NCI-H524 treated with DMSO at 0.1 percent for 48 hours (cell line): Measurements from ENCODE around the gene PYHIN1.

Experiments
- DNase-seq: peaks from one replicate; lab custom pipeline; 2025; lab: John Stamatoyannopoulos, UW

The PYHIN1 gene

GRCh38 chr1:159014003-159014571 lies 82.7 kb downstream of the PYHIN1 start:
- no peak for DNase-seq

GRCh38 chr1:159014851-159015250 lies 83.5 kb downstream of the PYHIN1 start:
- no peak for DNase-seq

DNA sequence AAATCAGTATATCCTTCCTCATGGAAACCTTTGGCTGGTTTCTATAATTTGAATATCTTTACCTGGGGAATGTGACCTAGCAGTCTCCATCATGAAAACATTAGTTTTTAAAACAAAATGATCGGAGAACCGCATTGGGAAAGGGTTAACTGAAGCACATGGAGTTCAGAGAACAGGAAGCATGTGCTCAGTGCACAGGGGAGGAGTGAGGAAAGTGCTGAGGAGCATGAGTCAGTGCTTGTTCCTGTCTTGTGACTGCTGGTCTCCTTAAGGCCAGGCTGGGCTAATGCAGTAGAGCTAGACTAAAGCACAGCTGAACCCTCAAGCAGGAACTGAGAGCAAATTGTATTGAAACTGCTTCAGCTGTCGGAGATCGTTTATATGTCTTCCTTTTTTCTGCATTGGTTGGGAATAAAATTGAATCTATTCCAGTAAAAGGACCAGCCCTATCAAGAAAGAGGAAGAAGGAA lies 84.1 kb downstream of the PYHIN1 start:
- DNase-seq: no peak

DNA sequence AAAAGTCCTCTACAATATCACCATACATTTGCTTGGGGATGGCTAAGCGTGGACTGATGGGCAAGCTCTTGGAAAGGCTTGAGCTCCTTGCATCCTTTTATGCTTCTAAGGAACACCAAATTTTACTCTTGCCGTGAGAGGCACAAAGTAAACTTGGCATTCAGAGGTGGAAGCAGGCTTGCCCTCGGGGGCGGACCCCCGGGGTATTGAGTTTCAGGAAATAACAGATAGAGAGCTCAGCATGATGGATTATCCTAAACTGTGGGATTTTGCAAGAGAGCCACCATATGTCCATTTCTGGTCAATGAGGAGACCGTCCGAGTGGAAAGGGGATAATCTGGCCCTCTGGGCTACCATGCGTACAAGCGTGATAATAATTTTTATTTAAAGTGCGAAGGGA lies 92.4 kb downstream of the PYHIN1 start:
- DNase-seq: no peak

- DNase-seq: no peak
Measured at GRCh38 chr1:159025043-159025442, 93.7 kb downstream of the PYHIN1 start.
